SK-N-SH (cell line): ENCODE results near the gene RAET1L. TPM values are rescaled to one million over a fixed set of nuclear protein-coding genes. Genes with fewer than 3 reads are reported as not detected.

Experiments
- CTCF ChIA-PET: fragments of 300-600, 350-600 bp; formaldehyde crosslinking; extraction: SDS; loops from one replicate; lab custom pipeline; 2021; lab: Yijun Ruan, JAX
- POLR2A ChIA-PET: fragments of 350-600 bp; sonication (Branson Sonifier 250); formaldehyde crosslinking; extraction: SDS; loops from one replicate; lab custom pipeline; 2020; ENCODE audit warnings: antibody characterized with exemption, inconsistent platforms; lab: Yijun Ruan, JAX
- DNase-seq: peaks from one replicate; pipeline ENCODE4 v3.0.0; 2012
- H2AFZ ChIP-seq: fragments of 200-600 bp; sonication (generic); 2 replicates; pipeline ENCODE4 v1.8.1; 2016; ENCODE audit warnings: antibody characterized with exemption, mild to moderate bottlenecking, low read depth
- H3F3A ChIP-seq: fragments of 200-600 bp; sonication (generic); replicated peaks from 2 replicates; pipeline ENCODE3; 2016; ENCODE audit warnings: antibody characterized with exemption, mild to moderate bottlenecking; ENCODE audit not compliant: insufficient read depth
- H3K27ac ChIP-seq, 2 experiments: fragments of 200-500 bp in 1 of 2; fragments of 200-600 bp in 1 of 2; sonication (Bioruptor generic) in 1 of 2; sonication (generic), shearing (Covaris generic) in 1 of 2; 2 replicates each; pipeline versions ENCODE4 v1.5.1 to v1.6.1; 2014 to 2016; ENCODE audit warnings: low read depth in 2 of 2, inconsistent platforms in 1 of 2, low read length in 1 of 2, mild to moderate bottlenecking in 1 of 2, mixed read lengths in 1 of 2
- H3K27me3 ChIP-seq: fragments of 200-600 bp; sonication (generic), shearing (Covaris generic); 2 replicates; pipeline ENCODE4 v1.6.1; 2016; ENCODE audit warnings: mixed run types; ENCODE audit not compliant: insufficient read depth
- H3K36me3 ChIP-seq, 2 experiments: fragments of 200-500 bp in 1 of 2; fragments of 200-600 bp in 1 of 2; sonication (Bioruptor generic) in 1 of 2; sonication (generic) in 1 of 2; replicated peaks in 1 of 2; 2 replicates each; pipeline versions ENCODE3 to v1.5.1; 2014 to 2016; ENCODE audit warnings: low read length in 1 of 2, mild to moderate bottlenecking in 1 of 2; ENCODE audit not compliant: insufficient read depth in 2 of 2, control insufficient read depth in 1 of 2
- H3K4me1 ChIP-seq, 2 experiments: fragments of 200-500 bp in 1 of 2; fragments of 200-600 bp in 1 of 2; sonication (Bioruptor generic) in 1 of 2; sonication (generic), shearing (Covaris generic) in 1 of 2; 2 replicates each; pipeline versions ENCODE4 v1.5.1 to v1.6.1; 2014 to 2016; ENCODE audit warnings: low read depth in 1 of 2, low read length in 1 of 2, mixed run types in 1 of 2; ENCODE audit not compliant: insufficient read depth in 2 of 2, control insufficient read depth in 1 of 2
- H3K4me2 ChIP-seq: fragments of 200-600 bp; sonication (generic), shearing (Covaris generic); 2 replicates; pipeline ENCODE4 v1.6.1; 2017; ENCODE audit warnings: mixed run types
- H3K4me3 ChIP-seq, 2 experiments: fragments of 200-500 bp in 1 of 2; fragments of 200-600 bp in 1 of 2; sonication (Bioruptor generic) in 1 of 2; sonication (generic), shearing (Covaris generic) in 1 of 2; 2 replicates each; pipeline versions ENCODE4 v1.5.1 to v1.8.1; 2014 to 2016; ENCODE audit warnings: low read depth in 2 of 2, inconsistent platforms in 1 of 2, low read length in 1 of 2, mild to moderate bottlenecking in 1 of 2, mixed read lengths in 1 of 2, moderate library complexity in 1 of 2
- H3K79me2 ChIP-seq: fragments of 200-600 bp; sonication (generic); 2 replicates; pipeline ENCODE4 v1.8.1; 2017; ENCODE audit warnings: mild to moderate bottlenecking; ENCODE audit not compliant: insufficient read depth
- H3K9ac ChIP-seq: fragments of 200-600 bp; sonication (generic); 2 replicates; pipeline ENCODE4 v1.6.1; 2017; ENCODE audit warnings: mixed run types
- H3K9me2 ChIP-seq: fragments of 200-600 bp; sonication (generic); 2 replicates; pipeline ENCODE4 v1.6.1; 2017; ENCODE audit warnings: mixed run types
- H3K9me3 ChIP-seq: fragments of 200-600 bp; sonication (generic); 2 replicates; pipeline ENCODE4 v1.6.1; 2017; ENCODE audit warnings: mixed run types, mild to moderate bottlenecking, moderate library complexity
- H4K20me1 ChIP-seq: fragments of 200-600 bp; sonication (generic); 2 replicates; pipeline ENCODE4 v1.6.1; 2017; ENCODE audit warnings: mild to moderate bottlenecking, mixed run types; ENCODE audit not compliant: insufficient read depth
- ELF1 ChIP-seq: IDR thresholded peaks from 2 replicates; pipeline ENCODE4 v1.4.0; 2012
- EP300 ChIP-seq, 2 experiments: IDR thresholded peaks; 2 replicates each; pipeline versions ENCODE4 v1.4.0 to v1.6.1; 2012; ENCODE audit warnings: borderline replicate concordance in 1 of 2, low read depth in 1 of 2, low read length in 1 of 2
- FOXJ3 ChIP-seq: sonication (generic); formaldehyde crosslinking; IDR thresholded peaks from 2 replicates; pipeline ENCODE4 v1.5.1; 2020; ENCODE audit warnings: mild to moderate bottlenecking, missing genetic modification reagents
- FOXM1 ChIP-seq: IDR thresholded peaks from 2 replicates; pipeline ENCODE4 v1.4.0; 2012; ENCODE audit warnings: low read depth, mild to moderate bottlenecking
- GATA2 ChIP-seq: sonication (generic); formaldehyde crosslinking; IDR thresholded peaks from 2 replicates; pipeline ENCODE4 v1.5.0; 2020; ENCODE audit warnings: mild to moderate bottlenecking, missing genetic modification reagents
- IRF3 ChIP-seq: fragments of 150-350 bp; IDR thresholded peaks from 2 replicates; pipeline ENCODE4 v1.6.1; 2016; ENCODE audit warnings: mild to moderate bottlenecking, low read depth, low read length
- NRF1 ChIP-seq: IDR thresholded peaks from 2 replicates; pipeline ENCODE4 v1.6.1; 2012; ENCODE audit warnings: low read depth, mild to moderate bottlenecking, low read length
- RCOR1 ChIP-seq: fragments of 150-350 bp; IDR thresholded peaks from 2 replicates; pipeline ENCODE4 v1.6.1; 2017; ENCODE audit warnings: antibody characterized with exemption, low read length
- REST ChIP-seq: IDR thresholded peaks from 2 replicates; pipeline ENCODE4 v1.6.1; 2012; ENCODE audit warnings: mild to moderate bottlenecking, low read depth, low read length, moderate library complexity
- RFX5 ChIP-seq: IDR thresholded peaks from 2 replicates; pipeline ENCODE4 v1.6.1; 2012; ENCODE audit warnings: mild to moderate bottlenecking, improper control_type of control experiment, low read length
- RXRA ChIP-seq: IDR thresholded peaks from 2 replicates; pipeline ENCODE4 v1.4.0; 2012; ENCODE audit warnings: low read depth, mild to moderate bottlenecking, borderline replicate concordance
- SIN3A ChIP-seq: IDR thresholded peaks from 2 replicates; pipeline ENCODE4 v1.6.1; 2012; ENCODE audit warnings: low read depth, mild to moderate bottlenecking, low read length, moderate library complexity, borderline replicate concordance
- TAF1 ChIP-seq: IDR thresholded peaks from 2 replicates; pipeline ENCODE4 v1.6.1; 2012; ENCODE audit warnings: low read depth, mild to moderate bottlenecking, low read length, moderate library complexity, borderline replicate concordance
- TCF12 ChIP-seq: IDR thresholded peaks from 2 replicates; pipeline ENCODE4 v1.4.0; 2012
- USF2 ChIP-seq: fragments of 150-350 bp; IDR thresholded peaks from 2 replicates; pipeline ENCODE4 v1.6.1; 2017; ENCODE audit warnings: antibody characterized with exemption, low read length, low read depth, borderline replicate concordance
- ZBTB33 ChIP-seq: IDR thresholded peaks from 2 replicates; pipeline ENCODE4 v1.4.0; 2012; ENCODE audit warnings: low read depth, borderline replicate concordance
- WGBS: methylation state at CpG from one replicate; pipeline ENCODE4 v1.1.6; 2017; ENCODE audit warnings: low lambda C conversion rate; 5-methylcytosine and 5-hydroxymethylcytosine counted together
- polyA plus RNA-seq, 3 experiments: library from polyadenylated mRNA; depleted of rRNA; stranded (reverse); fragments of >200 nt; gene quantifications; 2 replicates each; pipeline ENCODE4 v1.2.3, GENCODE V29; 2012

RAET1L gene
- polyA plus RNA-seq, 1 of the 3 experiments (the other 2 are of a cell fraction) = not detected

- 21% methylated on average over 18 of the region's 19 CpGs for WGBS
- Histone ChIP-seq H3K27me3 (peaks cover 24% of the 10 kb centered on the region), H3K4me3 (no peak overlapping the region), H3K36me3 (no peaks in the 10 kb centered on the region), H3K9me2 (no peaks in the 10 kb centered on the region), H3K4me1 (no peaks in the 10 kb centered on the region), H3K4me2 (no peak overlapping the region)
- no peak for DNase-seq
- no peak for TF ChIP-seq IRF3
- no peak for TF ChIP-seq RCOR1
- no peak for TF ChIP-seq SIN3A
- TF ChIP-seq USF2 = no peak
- no peak for TF ChIP-seq RFX5
- no peak for TF ChIP-seq FOXM1
- no peak for TF ChIP-seq GATA2 (CRISPR knock-in tag)
- TF ChIP-seq NRF1 = no peak
- TF ChIP-seq EP300 (IDR thresholded peaks at IDR 0.05; ENCODE audit: borderline replicate concordance in 1 of 2, low read depth in 1 of 2, low read length in 1 of 2) = no peak
- TF ChIP-seq TCF12 = no peak
- no peak for TF ChIP-seq RXRA
- TF ChIP-seq ELF1 = no peak
- TF ChIP-seq ZBTB33 = no peak
- TF ChIP-seq TAF1 = no peak
- TF ChIP-seq FOXJ3 (CRISPR knock-in tag) = no peak
- TF ChIP-seq REST = no peak
- TF ChIP-seq, all 33 proteins: peak for 0
- Histone ChIP-seq H4K20me1 (no peaks in the 10 kb centered on the region), H3K9ac (no peak overlapping the region), H3K9me3 (no peaks in the 10 kb centered on the region), H3K27ac (no peak overlapping the region), H3F3A (no peaks in the 10 kb centered on the region), H2AFZ (no peak overlapping the region), H3K79me2 (no peaks in the 10 kb centered on the region)
- POLR2A ChIA-PET = no interaction called here
- CTCF ChIA-PET = no interaction called here
These were observed 18.4 kb upstream of the RAET1L start for GRCh38 chr6:150043501-150044412.
